ENCODE results near the gene RBFOX2. TPM values are rescaled to one million over a fixed set of nuclear protein-coding genes. Genes with fewer than 3 reads are reported as not detected.

The RBFOX2 gene
- total and polyA plus RNA-seq, 2 experiments from 2014 or later: 299 to 339 TPM

DNA sequence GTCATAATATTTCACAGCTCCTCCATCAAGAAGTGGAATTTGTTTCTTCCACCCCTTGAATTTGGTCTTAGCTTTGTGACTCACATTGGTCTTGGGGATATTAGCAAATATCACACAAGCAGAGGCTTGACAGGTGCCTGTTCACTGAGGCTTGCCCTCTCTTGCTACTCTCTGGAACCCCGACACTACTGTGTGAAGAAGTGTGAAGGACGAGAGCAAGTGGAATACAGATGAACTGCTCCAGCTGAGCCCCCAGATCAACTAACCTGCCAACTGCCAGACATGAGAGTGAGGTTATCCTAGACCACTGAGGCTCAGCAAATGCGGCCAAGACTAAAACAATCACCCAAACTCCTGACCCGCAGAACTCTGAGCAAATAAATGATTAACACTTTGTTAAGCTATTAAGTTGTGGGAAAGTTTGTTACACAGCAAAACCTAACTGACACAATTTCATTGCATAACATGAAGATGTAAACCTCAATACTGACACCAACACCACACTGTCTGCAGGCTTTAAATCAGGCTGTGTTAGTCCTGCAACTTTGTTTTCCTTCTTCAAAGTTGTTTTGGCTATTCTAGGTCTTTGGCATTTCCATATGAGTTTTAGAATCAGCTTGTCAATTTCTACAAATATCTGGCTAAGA, 168.4 kb downstream of the RBFOX2 start:
- Histone ChIP-seq H3K4me3 (no peak overlapping the region), H3K4me1 (ENCODE audit: low read depth) (peaks cover 58% of the 10 kb centered on the region)
- TF ChIP-seq, protein P1, sequence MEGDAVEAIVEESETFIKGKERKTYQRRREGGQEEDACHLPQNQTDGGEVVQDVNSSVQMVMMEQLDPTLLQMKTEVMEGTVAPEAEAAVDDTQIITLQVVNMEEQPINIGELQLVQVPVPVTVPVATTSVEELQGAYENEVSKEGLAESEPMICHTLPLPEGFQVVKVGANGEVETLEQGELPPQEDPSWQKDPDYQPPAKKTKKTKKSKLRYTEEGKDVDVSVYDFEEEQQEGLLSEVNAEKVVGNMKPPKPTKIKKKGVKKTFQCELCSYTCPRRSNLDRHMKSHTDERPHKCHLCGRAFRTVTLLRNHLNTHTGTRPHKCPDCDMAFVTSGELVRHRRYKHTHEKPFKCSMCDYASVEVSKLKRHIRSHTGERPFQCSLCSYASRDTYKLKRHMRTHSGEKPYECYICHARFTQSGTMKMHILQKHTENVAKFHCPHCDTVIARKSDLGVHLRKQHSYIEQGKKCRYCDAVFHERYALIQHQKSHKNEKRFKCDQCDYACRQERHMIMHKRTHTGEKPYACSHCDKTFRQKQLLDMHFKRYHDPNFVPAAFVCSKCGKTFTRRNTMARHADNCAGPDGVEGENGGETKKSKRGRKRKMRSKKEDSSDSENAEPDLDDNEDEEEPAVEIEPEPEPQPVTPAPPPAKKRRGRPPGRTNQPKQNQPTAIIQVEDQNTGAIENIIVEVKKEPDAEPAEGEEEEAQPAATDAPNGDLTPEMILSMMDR (IDR thresholded peaks at IDR 0.05; ENCODE audit: low read depth, low read length): no peak

DNA sequence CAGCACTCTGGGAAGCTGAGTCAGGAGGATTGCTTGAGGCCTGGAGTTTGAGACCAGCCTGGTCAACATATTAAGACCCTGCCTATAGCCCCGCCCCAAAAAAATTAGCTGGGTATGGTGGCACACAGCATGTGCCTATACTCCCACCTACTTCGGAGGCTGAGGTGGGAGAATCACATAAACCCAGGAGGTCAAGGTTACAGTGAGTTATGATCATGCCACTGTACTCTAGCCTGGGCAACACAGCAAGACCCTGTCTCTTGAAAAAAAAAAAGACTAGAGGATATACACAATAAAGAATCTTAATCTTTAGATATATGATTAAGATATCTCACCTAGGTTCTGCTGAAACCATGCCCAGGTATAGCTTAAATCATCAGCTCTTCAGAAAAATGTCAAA, 174.3 kb downstream of the RBFOX2 start:
- Histone ChIP-seq H3K4me3 (no peak overlapping the region), H3K9me3 (ENCODE audit: low read depth) (no peaks in the 10 kb centered on the region), H3K27ac (no peak overlapping the region), H3K36me3 (no peaks in the 10 kb centered on the region), H3K4me1 (ENCODE audit: low read depth) (peaks cover 49% of the 10 kb centered on the region), H3K27me3 (no peaks in the 10 kb centered on the region)
- TF ChIP-seq, protein P1 (IDR thresholded peaks at IDR 0.05; ENCODE audit: low read depth, low read length): no peak
- no peak for DNase-seq (ENCODE audit: low read depth in 1 of 2, low spot score in 1 of 2)

More for the DNA sequence above, 168.4 kb downstream of the RBFOX2 start:
- Histone ChIP-seq H3K27me3 (no peaks in the 10 kb centered on the region), H3K9me3 (ENCODE audit: low read depth) (no peaks in the 10 kb centered on the region), H3K36me3 (no peaks in the 10 kb centered on the region), H3K27ac (peak overlapping the region; percentile 22)
- DNase-seq (ENCODE audit: low read depth in 1 of 2, low spot score in 1 of 2): no peak

DNA sequence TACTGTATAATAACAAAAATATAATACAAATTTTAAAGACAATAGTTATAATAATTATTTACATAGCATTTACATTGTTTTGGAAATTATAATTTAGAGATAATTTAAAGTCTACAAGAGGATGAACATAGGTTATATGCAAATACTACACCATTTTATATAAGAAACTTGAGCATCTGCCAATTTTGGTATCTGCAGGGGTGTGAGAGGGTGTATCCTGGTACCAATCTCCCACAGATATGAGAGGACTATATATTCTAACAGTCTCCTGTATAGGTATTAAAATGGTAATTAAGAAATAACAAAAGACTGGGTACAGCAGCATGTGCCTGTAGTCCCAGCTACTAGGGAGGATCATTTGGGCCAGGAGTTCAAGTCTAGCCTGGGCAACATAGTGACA, 176.5 kb downstream of the RBFOX2 start:
- Histone ChIP-seq H3K4me1 (ENCODE audit: low read depth) (peaks cover 54% of the 10 kb centered on the region), H3K4me3 (no peak overlapping the region), H3K27ac (no peak overlapping the region), H3K27me3 (no peaks in the 10 kb centered on the region), H3K36me3 (no peaks in the 10 kb centered on the region), H3K9me3 (ENCODE audit: low read depth) (no peaks in the 10 kb centered on the region)
- DNase-seq (ENCODE audit: low read depth in 1 of 2, low spot score in 1 of 2): no peak
- TF ChIP-seq, protein P1 (IDR thresholded peaks at IDR 0.05; ENCODE audit: low read depth, low read length): no peak

DNA sequence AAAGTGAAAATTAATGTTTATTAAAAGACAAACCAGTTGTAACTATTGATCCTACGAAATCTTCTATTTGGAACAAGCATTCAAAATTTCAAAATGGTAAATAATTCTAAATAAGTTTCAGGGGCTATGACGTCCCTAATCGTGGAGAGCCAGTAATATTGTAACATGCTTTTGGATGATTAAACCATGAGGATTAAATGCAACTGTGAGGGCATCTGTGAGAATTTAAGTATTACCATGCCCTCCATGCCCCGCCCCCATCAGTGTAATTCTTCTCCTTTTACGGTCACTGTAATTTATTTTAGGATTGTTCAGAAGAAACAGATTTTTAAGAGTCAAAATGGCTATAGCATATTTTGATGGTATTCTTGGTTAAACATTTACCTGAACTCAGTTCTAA, 177.8 kb downstream of the RBFOX2 start:
- H3K36me3 ChIP-seq: no peaks in the 10 kb centered on the region

DNA sequence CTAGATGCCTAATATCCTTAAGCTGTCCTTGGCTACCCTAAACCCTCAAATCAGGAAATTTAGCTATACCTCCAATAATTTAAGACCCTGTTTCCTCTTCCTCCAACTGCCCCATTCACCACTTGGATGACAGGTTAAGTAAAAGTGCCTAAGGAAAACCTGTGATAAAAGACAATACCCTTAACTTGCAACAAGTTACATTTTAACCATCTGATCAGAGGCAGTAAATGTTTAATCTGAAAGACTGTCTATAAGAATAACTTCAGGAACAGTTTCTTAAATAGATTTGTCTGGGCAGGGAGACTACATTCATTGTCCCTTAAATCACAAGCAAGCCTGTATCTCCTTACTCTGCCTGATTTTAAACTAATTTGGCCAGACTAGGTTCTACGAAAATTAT, 181.8 kb downstream of the RBFOX2 start:
- H3K4me3 ChIP-seq: no peak overlapping the region
- TF ChIP-seq, protein P1 (IDR thresholded peaks at IDR 0.05; ENCODE audit: low read depth, low read length): no peak

More for the DNA sequence above, 177.8 kb downstream of the RBFOX2 start:
- peak overlapping the region; percentile 95 for H3K27ac ChIP-seq
- DNase-seq (ENCODE audit: low read depth in 1 of 2, low spot score in 1 of 2): no peak
- no peaks in the 10 kb centered on the region for H3K9me3 ChIP-seq (ENCODE audit: low read depth)
- H3K27me3 ChIP-seq: no peaks in the 10 kb centered on the region
- no peak overlapping the region for H3K4me3 ChIP-seq
- H3K4me1 ChIP-seq (ENCODE audit: low read depth): peaks cover 48% of the 10 kb centered on the region
- TF ChIP-seq, protein P1 (IDR thresholded peaks at IDR 0.05; ENCODE audit: low read depth, low read length): no peak

More for the DNA sequence above, 181.8 kb downstream of the RBFOX2 start:
- no peaks in the 10 kb centered on the region for H3K27me3 ChIP-seq
- no peak for DNase-seq (ENCODE audit: low read depth in 1 of 2, low spot score in 1 of 2)
- no peaks in the 10 kb centered on the region for H3K36me3 ChIP-seq
- no peaks in the 10 kb centered on the region for H3K9me3 ChIP-seq (ENCODE audit: low read depth)
- H3K4me1 ChIP-seq (ENCODE audit: low read depth): peaks cover 57% of the 10 kb centered on the region
- H3K27ac ChIP-seq: peak overlapping the region; percentile 48

All from cardiac muscle cell (in vitro differentiated cells and primary cell).